Measurements from ENCODE around the gene OR4D1.

OR4D1 gene

GRCh38 chr17:58200024-58200633, 51.9 kb downstream of the OR4D1 start:
- no peak overlapping the region for H3K4me3 ChIP-seq (replicated peaks; ENCODE audit: low read depth, low read length)
- TF ChIP-seq CTCF (IDR thresholded peaks at IDR 0.05; ENCODE audit: low read depth, low read length, missing control alignments) = peak; percentile 72
- DNase-seq (ENCODE audit: extremely low read depth, low read depth) = no peak

GRCh38 chr17:58202859-58203258, 54.7 kb downstream of the OR4D1 start:
- DNase-seq (ENCODE audit: extremely low read depth, low read depth) = no peak
- TF ChIP-seq CTCF (IDR thresholded peaks at IDR 0.05; ENCODE audit: low read depth, low read length, missing control alignments) = no peak
- no peak overlapping the region for H3K4me3 ChIP-seq (replicated peaks; ENCODE audit: low read depth, low read length)

- no peak overlapping the region for H3K4me3 ChIP-seq (replicated peaks; ENCODE audit: low read depth, low read length)
- no peak for DNase-seq (ENCODE audit: extremely low read depth, low read depth)
- TF ChIP-seq CTCF (IDR thresholded peaks at IDR 0.05; ENCODE audit: low read depth, low read length, missing control alignments) = no peak
Observed at GRCh38 chr17:58204796-58205195, 56.6 kb downstream of the OR4D1 start.

GRCh38 chr17:58205936-58206335, 57.8 kb downstream of the OR4D1 start:
- TF ChIP-seq CTCF (IDR thresholded peaks at IDR 0.05; ENCODE audit: low read depth, low read length, missing control alignments) = no peak
- no peak for DNase-seq (ENCODE audit: extremely low read depth, low read depth)
- no peak overlapping the region for H3K4me3 ChIP-seq (replicated peaks; ENCODE audit: low read depth, low read length)

- no peak for DNase-seq (ENCODE audit: extremely low read depth, low read depth)
- H3K4me3 ChIP-seq (replicated peaks; ENCODE audit: low read depth, low read length) = no peak overlapping the region
- no peak for TF ChIP-seq CTCF (IDR thresholded peaks at IDR 0.05; ENCODE audit: low read depth, low read length, missing control alignments)
Observed at GRCh38 chr17:58207451-58207850, 59.3 kb downstream of the OR4D1 start.

GRCh38 chr17:58208344-58208743, 60.2 kb downstream of the OR4D1 start:
- DNase-seq (ENCODE audit: extremely low read depth, low read depth) = no peak
- TF ChIP-seq CTCF (IDR thresholded peaks at IDR 0.05; ENCODE audit: low read depth, low read length, missing control alignments) = no peak
- H3K4me3 ChIP-seq (replicated peaks; ENCODE audit: low read depth, low read length) = no peak overlapping the region

Measured in HFF-Myc (cell line).